Activated CD8-positive, alpha-beta memory T cell treated with anti-CD3 and anti-CD28 coated beads, Interleukin-2, amount 10 ng/mL, durations not matched to agents 7 days and 5 days (primary cell): ENCODE data around the gene GBP1. TPM values are rescaled to one million over a fixed set of nuclear protein-coding genes. Genes with fewer than 3 reads are reported as not detected.
"Not testable (repeated sequence)": the region's sequence is repeated elsewhere in the genome, so short reads cannot be mapped to it uniquely, and the experiment has no call there.

Source experiments
- ATAC-seq: fragments of 150-1000 bp; cut with Tn5 transposase; one replicate; pipeline ENCODE4 v1.10.0; 2021; ENCODE audit warnings: moderate library complexity
- CTCF ChIA-PET: fragments of 350-600 bp; sonication (Branson Sonifier 250); formaldehyde crosslinking; loops from one replicate; lab custom pipeline; 2021; ENCODE audit warnings: antibody characterized with exemption; lab: Charles Lee
- DNase-seq: peaks from one replicate; pipeline ENCODE4 v3.0.0-alpha.2; 2020
- H3K27ac Mint-ChIP-seq: one replicate; pipeline ENCODE4 v1.8.0; 2021; ENCODE audit warnings: mild to moderate bottlenecking, mixed read lengths
- H3K27me3 Mint-ChIP-seq: one replicate; pipeline ENCODE4 v1.8.0; 2021; ENCODE audit warnings: mixed read lengths
- H3K36me3 Mint-ChIP-seq: one replicate; pipeline ENCODE4 v1.8.0; 2021; ENCODE audit warnings: mild to moderate bottlenecking, mixed read lengths
- H3K4me1 Mint-ChIP-seq: one replicate; pipeline ENCODE4 v1.8.0; 2021; ENCODE audit warnings: mixed read lengths
- H3K4me3 Mint-ChIP-seq: one replicate; pipeline ENCODE4 v1.8.0; 2021; ENCODE audit warnings: mild to moderate bottlenecking, moderate library complexity, mixed read lengths
- H3K9me3 Mint-ChIP-seq: one replicate; pipeline ENCODE4 v1.8.0; 2022; ENCODE audit warnings: low read depth, mixed read lengths
- total RNA-seq, 2 experiments: library from RNA; stranded (reverse); gene quantifications; one replicate each; pipeline ENCODE4 v1.2.3, GENCODE V29; 2021

GBP1 gene
- total RNA-seq, 2 experiments from 2014 or later = 106 to 150 TPM

DNA sequence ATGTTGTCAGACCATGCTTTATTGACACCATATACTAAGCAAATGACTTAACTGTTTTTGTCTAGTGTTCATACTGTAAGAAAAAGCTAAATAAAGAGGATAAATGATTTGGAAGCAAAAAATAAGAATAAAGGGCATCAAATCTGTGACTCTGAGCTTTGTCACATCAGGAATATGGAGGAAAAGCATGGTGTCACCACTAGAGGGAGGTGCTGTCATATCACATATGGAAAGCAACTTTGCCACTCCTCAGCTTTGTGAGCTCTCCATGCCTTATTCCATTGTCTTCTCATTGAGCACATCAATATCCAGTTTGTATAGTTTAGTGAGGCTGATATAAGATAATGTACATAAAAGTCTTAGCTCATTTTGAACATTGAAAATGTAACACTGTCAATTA, 20.8 kb upstream of the GBP1 start:
- Mint-ChIP-seq H3K4me3 (no peak overlapping the region), H3K27me3 (no peaks in the 10 kb centered on the region), H3K4me1 (peaks cover 7% of the 10 kb centered on the region), H3K9me3 (no peaks in the 10 kb centered on the region), H3K27ac (no peak overlapping the region), H3K36me3 (peaks cover 2% of the 10 kb centered on the region)
- peak; percentile 56 for DNase-seq
- CTCF ChIA-PET = interaction anchor here (0.7 to 2.5 kb wide), 30 partner anchors 13 to 372 kb away, joined by 3 to 16 read pairs (median 4); partner anchors contain the start of genes GBP1, GBP5 and GBP6
- ATAC-seq = peak; percentile 64

DNA sequence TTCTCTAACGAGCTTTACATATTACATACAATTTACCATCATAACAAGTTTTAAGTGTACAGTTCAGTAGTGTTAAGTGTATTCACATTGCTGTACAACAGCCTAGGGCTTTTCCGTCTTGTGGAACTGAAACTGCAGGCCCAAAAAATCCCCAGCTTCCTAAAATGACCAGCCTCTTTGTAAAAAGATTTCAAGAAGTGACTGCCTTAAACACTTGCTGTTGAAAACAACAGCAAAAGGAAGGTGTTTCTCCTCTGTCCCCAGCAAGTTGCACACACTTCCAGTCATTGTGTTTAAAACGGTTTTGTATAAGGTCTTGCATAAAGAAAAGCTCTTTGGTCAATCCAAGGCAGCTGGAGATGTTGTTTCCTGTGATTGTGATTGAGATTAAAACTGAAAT, 16.0 kb upstream of the GBP1 start:
- Mint-ChIP-seq H3K4me1 (peaks cover 7% of the 10 kb centered on the region), H3K27ac (no peak overlapping the region)
- no peak for DNase-seq

DNA sequence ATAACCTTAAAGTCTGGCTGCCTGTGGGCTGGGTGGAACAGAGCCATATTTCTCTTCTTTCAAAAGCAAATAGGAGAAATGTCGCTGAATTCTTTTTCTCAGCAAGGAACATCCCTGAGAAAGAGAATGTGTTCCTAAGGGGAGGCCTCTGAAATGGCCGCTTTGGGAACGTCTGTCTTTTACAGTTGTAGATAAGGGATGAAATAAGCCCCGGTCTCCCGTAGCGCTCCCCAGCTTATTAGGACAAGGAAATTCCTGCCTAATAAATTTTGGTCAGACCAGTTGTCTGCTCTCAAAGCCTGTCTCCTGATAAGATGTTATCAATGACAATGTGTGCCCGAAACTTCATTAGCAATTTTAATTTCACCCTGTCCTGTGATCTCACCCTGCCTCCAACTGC, 15.1 kb upstream of the GBP1 start:
- Mint-ChIP-seq H3K36me3 (peaks cover 23% of the 10 kb centered on the region), H3K9me3 (peaks cover 12% of the 10 kb centered on the region)
- H3K27me3 Mint-ChIP-seq, ATAC-seq, H3K4me3 Mint-ChIP-seq, CTCF ChIA-PET, H3K27ac Mint-ChIP-seq, DNase-seq, H3K4me1 Mint-ChIP-seq: not testable (repeated sequence)

More for the DNA sequence above, 16.0 kb upstream of the GBP1 start:
- CTCF ChIA-PET = interaction anchor here (0.9 to 1.3 kb wide), 3 partner anchors 10 to 278 kb away, joined by 3 to 4 read pairs (median 3); partner anchors contain the start of gene GBP1
- H3K9me3 Mint-ChIP-seq = peaks cover 10% of the 10 kb centered on the region
- H3K4me3 Mint-ChIP-seq = no peak overlapping the region
- peaks cover 22% of the 10 kb centered on the region for H3K36me3 Mint-ChIP-seq
- H3K27me3 Mint-ChIP-seq = no peaks in the 10 kb centered on the region
- ATAC-seq = no peak

DNA sequence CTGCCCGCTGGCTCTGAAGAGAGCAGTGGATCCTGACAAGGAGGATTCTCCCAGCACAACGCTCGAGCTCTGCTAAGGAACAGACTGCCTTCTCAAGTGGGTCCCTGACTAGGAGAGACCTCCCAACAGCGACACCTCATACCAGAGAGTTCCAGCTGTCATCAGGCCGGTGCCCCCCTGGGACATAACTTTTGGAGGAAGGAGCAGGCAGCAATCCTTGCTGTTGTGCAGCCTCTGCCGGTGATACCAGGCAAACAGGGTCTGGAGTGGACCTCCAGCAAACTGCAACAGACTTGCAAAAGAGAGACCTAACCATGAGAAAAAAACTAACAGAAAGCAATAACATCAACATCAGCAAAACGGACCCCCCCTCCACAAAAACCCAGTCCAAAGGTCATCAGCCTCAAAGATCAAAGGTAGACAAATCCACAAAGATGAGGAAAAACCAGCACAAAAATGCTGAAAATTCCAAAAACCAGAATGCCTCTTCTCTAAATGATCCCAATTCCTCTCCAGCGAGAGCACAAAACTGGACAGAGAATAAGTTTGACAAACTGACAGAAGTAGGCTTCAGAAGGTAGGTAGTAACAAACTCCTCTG, 7.6 kb upstream of the GBP1 start:
- not testable (repeated sequence) for ATAC-seq, H3K9me3 Mint-ChIP-seq, H3K27ac Mint-ChIP-seq, H3K27me3 Mint-ChIP-seq, H3K4me3 Mint-ChIP-seq, DNase-seq
- Mint-ChIP-seq H3K36me3 (peaks cover 36% of the 10 kb centered on the region), H3K4me1 (peaks cover 21% of the 10 kb centered on the region)
- CTCF ChIA-PET = interaction anchor here (1.3 kb wide), 1 partner anchor 13 kb away, joined by 4 read pairs; no protein-coding TSS in a partner anchor

DNA sequence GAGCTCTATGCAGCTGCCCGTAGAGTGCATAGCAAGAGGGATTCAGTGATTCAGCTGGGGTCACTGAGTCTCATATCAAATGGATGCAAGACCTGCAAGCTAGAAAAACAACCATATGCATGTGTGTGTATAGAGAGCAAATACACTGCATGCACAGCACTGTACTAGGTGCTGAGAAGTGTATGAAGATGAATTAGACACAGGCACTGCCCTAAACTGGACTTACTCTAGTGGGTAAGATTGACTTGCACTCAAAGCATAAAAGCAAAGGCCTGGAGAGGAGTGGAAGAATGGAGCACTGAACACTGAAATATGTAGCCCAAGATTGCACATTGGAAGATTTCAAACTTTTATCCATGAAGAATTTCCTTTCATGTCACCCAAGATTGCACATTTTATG, 5.5 kb upstream of the GBP1 start:
- Mint-ChIP-seq H3K4me3 (peak overlapping the region; percentile 75), H3K4me1 (peaks cover 24% of the 10 kb centered on the region), H3K36me3 (peaks cover 32% of the 10 kb centered on the region), H3K9me3 (peaks cover 7% of the 10 kb centered on the region), H3K27me3 (no peaks in the 10 kb centered on the region), H3K27ac (peak overlapping the region; percentile 85)
- ATAC-seq = no peak
- DNase-seq = no peak
- CTCF ChIA-PET = interaction anchor here (0.8 to 1.4 kb wide), 6 partner anchors 10 to 385 kb away, joined by 3 read pairs; no protein-coding TSS in a partner anchor

DNA sequence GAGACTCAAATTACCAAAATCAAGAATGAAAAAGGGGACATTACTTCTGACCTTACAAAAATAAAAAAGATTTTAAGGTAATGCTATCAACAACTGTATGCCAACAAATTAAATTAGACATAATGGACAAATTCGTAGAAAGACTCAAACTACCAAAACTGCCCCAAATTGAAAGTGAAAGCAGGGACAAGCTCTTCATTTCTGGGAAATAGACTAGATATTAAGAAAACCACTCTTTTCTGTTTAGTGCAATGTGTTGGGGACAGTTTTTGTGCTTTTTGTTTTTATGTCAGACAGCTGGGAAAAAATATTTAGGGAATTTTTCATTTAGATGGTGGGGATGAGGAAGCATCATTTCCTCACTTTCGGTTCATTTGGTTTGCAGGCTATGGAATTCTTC, 4.9 kb upstream of the GBP1 start:
- peaks cover 7% of the 10 kb centered on the region for H3K9me3 Mint-ChIP-seq
- peak overlapping the region; percentile 75 for H3K4me3 Mint-ChIP-seq
- H3K27me3 Mint-ChIP-seq = no peaks in the 10 kb centered on the region
- CTCF ChIA-PET = interaction anchor here (0.8 to 1.4 kb wide), 5 partner anchors 16 to 386 kb away, joined by 3 to 4 read pairs (median 3); no protein-coding TSS in a partner anchor
- H3K27ac Mint-ChIP-seq = peak overlapping the region; percentile 85
- peaks cover 31% of the 10 kb centered on the region for H3K36me3 Mint-ChIP-seq
- ATAC-seq (peak; percentile 22), DNase-seq (no peak)
- peaks cover 25% of the 10 kb centered on the region for H3K4me1 Mint-ChIP-seq

DNA sequence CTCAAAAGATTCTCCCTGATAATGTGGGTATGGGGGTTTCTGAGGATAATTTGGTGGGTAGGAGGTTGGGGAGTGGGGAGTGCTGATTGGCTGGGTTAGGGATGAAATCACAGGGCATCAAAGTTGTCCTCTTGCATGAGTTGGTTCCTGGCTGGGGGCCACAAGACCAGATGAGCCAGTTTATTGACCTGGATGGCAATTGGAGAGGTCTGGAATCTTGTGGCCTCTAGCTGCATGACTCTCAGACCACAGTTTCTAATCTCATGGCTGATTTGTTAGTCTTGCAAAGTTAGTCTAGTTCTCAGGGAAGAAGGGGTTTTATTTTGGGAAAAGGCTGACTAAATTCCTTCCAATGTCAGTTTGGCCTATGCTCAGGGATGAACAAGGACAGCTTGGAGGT, 3.3 kb upstream of the GBP1 start:
- ATAC-seq = no peak
- Mint-ChIP-seq H3K9me3 (no peaks in the 10 kb centered on the region), H3K4me1 (peaks cover 30% of the 10 kb centered on the region)

DNA sequence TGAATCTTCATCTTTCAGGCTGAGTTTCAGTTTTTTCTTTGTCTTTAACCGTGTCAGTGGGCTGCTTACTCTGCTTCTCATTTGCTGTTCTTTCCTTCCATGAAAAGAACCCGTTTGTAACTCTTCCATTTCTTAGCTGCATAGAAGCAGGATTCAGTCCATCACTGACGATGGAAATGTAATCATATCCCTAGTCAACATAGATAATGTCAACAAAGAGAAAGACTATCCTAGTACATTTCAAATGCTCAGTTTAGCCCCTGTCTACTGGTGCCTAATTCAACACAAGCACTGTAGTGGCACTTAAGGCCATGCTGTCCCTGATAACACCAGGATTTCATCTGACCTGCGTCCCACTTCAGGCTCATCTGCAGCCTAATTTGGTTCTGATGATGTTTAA, 376 bp downstream of the GBP1 start:
- DNase-seq (no peak), ATAC-seq (peak; percentile 53)
- Mint-ChIP-seq H3K27me3 (no peaks in the 10 kb centered on the region), H3K36me3 (peaks cover 52% of the 10 kb centered on the region), H3K9me3 (no peaks in the 10 kb centered on the region), H3K27ac (peak overlapping the region; percentile 93), H3K4me3 (peak overlapping the region; percentile 91), H3K4me1 (peaks cover 51% of the 10 kb centered on the region)
- CTCF ChIA-PET = interaction anchor here (0.9 to 2.0 kb wide), 12 partner anchors 16 to 297 kb away, joined by 3 to 10 read pairs (median 4); partner anchors contain the start of genes GBP3 and GBP4

More for the DNA sequence above, 3.3 kb upstream of the GBP1 start:
- DNase-seq = no peak
- Mint-ChIP-seq H3K27ac (peak overlapping the region; percentile 3), H3K27me3 (no peaks in the 10 kb centered on the region), H3K36me3 (peaks cover 33% of the 10 kb centered on the region), H3K4me3 (no peak overlapping the region)
- CTCF ChIA-PET = no interaction called here

DNA sequence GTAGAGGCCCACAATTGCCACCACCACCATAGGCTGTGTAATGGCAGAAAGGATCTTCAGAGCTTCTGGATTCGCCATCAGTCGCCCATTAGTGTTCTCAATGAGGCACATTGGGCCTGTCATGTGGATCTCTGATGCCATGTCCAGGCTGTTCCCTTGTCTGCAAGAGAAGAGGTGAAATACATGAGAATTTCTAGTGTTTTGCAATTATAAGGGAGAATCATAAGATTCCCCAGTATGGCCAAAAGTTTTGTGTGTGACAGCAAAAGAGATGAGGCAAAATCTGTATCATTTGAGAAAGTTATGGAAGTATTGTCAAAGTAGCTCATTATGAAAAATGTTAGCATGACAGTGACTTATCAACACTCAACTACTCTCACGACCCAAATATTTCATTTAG, 1.9 kb downstream of the GBP1 start:
- H3K27ac Mint-ChIP-seq = peak overlapping the region; percentile 77
- DNase-seq = no peak

DNA sequence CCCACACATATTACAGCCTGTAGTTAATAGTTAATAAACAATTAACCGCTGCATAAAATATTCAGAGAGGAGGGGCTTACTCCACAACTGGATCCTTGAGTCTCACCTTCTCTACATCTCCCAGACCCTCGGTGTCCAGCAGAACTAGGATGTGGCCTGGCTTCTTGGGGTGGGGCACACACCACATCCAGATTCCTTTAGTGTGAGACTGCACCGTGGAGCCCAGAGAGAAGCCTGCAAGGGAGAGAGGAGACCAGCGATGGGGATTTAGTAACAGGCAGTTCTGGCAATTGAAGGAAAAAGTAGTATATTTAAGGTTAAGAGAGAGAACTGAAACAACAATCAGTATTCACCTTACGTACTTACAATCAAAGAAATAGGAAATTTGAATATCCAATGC, 4.9 kb downstream of the GBP1 start:
- no peak overlapping the region for H3K27ac Mint-ChIP-seq
- no peaks in the 10 kb centered on the region for H3K9me3 Mint-ChIP-seq
- H3K4me3 Mint-ChIP-seq = no peak overlapping the region
- H3K36me3 Mint-ChIP-seq = peaks cover 89% of the 10 kb centered on the region
- CTCF ChIA-PET = no interaction called here
- peaks cover 39% of the 10 kb centered on the region for H3K4me1 Mint-ChIP-seq
- ATAC-seq (no peak), DNase-seq (no peak)
- H3K27me3 Mint-ChIP-seq = no peaks in the 10 kb centered on the region

More for the DNA sequence above, 1.9 kb downstream of the GBP1 start:
- Mint-ChIP-seq H3K4me1 (peaks cover 46% of the 10 kb centered on the region), H3K9me3 (no peaks in the 10 kb centered on the region), H3K4me3 (peak overlapping the region; percentile 91), H3K27me3 (no peaks in the 10 kb centered on the region), H3K36me3 (peaks cover 63% of the 10 kb centered on the region)
- CTCF ChIA-PET = interaction anchor here (1.0 to 1.7 kb wide), 5 partner anchors 23 to 295 kb away, joined by 3 to 8 read pairs (median 4); no protein-coding TSS in a partner anchor
- no peak for ATAC-seq

DNA sequence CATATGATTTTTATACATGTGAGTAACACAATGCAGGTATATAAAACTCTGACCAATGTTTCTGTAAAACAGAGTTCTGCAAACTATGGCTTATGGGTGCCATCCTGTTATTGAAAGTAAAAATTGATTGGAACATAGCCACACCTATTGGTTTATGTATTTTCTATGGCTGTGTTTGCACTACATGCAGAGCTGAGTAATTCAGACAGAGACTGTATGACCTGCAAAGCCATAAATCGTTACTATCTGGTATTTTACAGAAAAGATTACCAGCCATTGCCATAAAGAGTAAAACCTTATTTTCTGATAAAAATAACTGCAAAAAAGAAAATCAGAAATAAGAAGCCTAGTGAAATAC, 13.1 kb downstream of the GBP1 start:
- ATAC-seq (no peak), DNase-seq (no peak)
- no peak overlapping the region for H3K4me3 Mint-ChIP-seq
- H3K9me3 Mint-ChIP-seq = no peaks in the 10 kb centered on the region
- H3K27ac Mint-ChIP-seq = no peak overlapping the region
- peaks cover 74% of the 10 kb centered on the region for H3K36me3 Mint-ChIP-seq
- no peaks in the 10 kb centered on the region for H3K4me1 Mint-ChIP-seq
- CTCF ChIA-PET = no interaction called here
- no peaks in the 10 kb centered on the region for H3K27me3 Mint-ChIP-seq

DNA sequence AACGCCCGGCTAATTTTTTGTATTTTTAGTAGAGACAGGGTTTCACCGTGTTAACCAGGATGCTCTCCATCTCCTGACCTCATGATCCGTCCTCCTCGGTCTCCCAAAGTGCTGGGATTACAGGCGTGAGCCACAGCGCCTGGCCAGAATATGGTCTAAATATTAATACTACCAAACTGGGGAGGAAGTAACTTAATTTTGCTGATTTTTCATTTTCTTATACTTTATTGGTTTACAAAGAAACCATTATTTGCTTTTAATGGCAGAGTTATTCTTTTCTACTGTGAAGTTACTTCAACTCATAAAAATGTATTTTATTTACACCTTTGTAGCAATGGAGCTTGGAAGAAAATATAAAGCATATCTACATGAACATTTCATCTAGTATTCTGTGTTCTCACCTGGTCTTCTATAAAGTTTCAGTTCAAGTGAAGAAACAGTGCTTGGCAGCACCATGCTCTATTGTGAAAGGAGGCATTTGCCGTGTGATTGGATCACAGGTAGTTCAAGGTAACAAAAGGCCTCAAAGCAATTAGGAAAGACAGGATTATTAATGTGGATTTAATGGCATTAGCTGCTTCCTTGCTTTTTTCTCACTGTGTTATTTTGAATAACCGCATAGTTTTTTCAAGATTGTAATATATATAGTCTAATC, 13.6 kb downstream of the GBP1 start:
- Mint-ChIP-seq H3K27ac (no peak overlapping the region), H3K4me1 (no peaks in the 10 kb centered on the region), H3K27me3 (no peaks in the 10 kb centered on the region), H3K4me3 (no peak overlapping the region), H3K36me3 (peaks cover 69% of the 10 kb centered on the region), H3K9me3 (no peaks in the 10 kb centered on the region)
- DNase-seq (no peak), ATAC-seq (no peak)
- CTCF ChIA-PET = interaction anchor here (1.4 kb wide), 1 partner anchor 65 kb away, joined by 3 read pairs; no protein-coding TSS in a partner anchor

DNA sequence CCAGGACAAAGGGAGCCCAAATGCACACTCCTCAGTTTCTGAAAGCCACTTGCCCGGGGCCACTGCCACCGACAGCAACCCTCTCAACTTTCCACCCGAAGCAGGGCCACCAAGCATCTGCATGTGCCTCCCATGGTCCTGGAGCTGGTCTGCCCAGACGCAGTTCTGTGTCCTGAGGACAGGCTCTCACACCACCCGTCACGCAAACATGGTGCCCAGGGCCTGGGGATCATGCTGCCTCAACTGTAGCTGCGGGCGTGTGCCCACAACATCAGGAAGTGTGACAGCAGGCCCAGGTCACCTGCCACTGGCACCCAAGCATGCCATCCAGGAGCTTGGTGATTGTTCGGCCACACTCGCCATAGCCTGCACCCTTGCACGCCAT, 14.4 kb downstream of the GBP1 start:
- Mint-ChIP-seq H3K4me1 (no peaks in the 10 kb centered on the region), H3K4me3 (no peak overlapping the region), H3K27me3 (no peaks in the 10 kb centered on the region), H3K36me3 (peaks cover 61% of the 10 kb centered on the region), H3K9me3 (no peaks in the 10 kb centered on the region), H3K27ac (no peak overlapping the region)
- DNase-seq = no peak
- no peak for ATAC-seq
- CTCF ChIA-PET = interaction anchor here (1.4 kb wide), 1 partner anchor 66 kb away, joined by 3 read pairs; no protein-coding TSS in a partner anchor
